ENCODE results near the gene ZNF584.

DNA sequence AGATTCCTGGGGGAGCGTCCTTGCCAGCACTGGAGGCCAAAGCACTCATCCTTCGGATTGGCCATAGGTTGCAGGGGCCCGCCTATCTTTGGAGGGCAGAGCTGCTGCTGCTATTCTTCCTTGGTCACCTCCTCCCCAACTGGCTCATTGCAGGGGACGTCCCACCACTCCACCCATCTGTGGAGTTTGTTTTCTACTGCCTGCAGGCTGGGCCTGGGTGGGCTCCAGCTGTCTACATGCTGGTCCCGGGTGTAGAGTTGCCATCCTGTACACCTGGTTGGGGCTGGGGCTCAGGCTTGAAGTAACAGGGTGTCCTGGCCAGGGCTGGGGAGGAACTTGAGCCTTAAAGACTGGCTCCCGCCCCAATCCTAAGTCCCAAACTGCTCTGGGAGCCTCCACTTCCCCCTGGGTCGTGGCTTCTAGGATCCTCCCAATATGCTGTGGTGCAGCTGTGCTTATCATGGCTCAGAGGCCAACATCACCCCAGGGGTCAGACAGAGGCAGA is 10.9 kb upstream of the ZNF584 start:
- no peak for TF ChIP-seq GATA2 (IDR thresholded peaks at IDR 0.05; ENCODE audit: low read depth, low read length)
- no peak for TF ChIP-seq GATA3 (IDR thresholded peaks at IDR 0.05; ENCODE audit: low read depth, low read length)

Data from SH-SY5Y (cell line).